Tibial artery (tissue), 4 donors: Measurements from ENCODE around the gene MAP7.

Experiments used
- DNase-seq, 2 donors: peaks; one replicate each; pipeline ENCODE4 v3.0.0-alpha.2; 2019
- H3K27ac ChIP-seq, 2 donors: fragments of 200-600 bp; sonication (generic) in 1 of 2; 1 replicate in 1 of 2; 2 replicates in 1 of 2; pipeline ENCODE4 v1.5.1; 2018 to 2019; ENCODE audit warnings: mild to moderate bottlenecking in 1 of 2
- H3K27me3 ChIP-seq, 2 donors: fragments of 200-600 bp; sonication (generic) in 1 of 2; one replicate each; pipeline versions ENCODE4 v1.5.1 to v1.6.0; 2016 to 2019
- H3K36me3 ChIP-seq, 3 donors: fragments of 200-600 bp; sonication (generic) in 2 of 3; one replicate each; pipeline ENCODE4 v1.5.1; 2016 to 2019; ENCODE audit warnings: mild to moderate bottlenecking in 2 of 3
- H3K4me1 ChIP-seq, 4 donors: fragments of 200-600 bp; sonication (generic) in 2 of 4; 1 replicate in 3 of 4; 2 replicates in 1 of 4; pipeline ENCODE4 v1.5.1; 2016 to 2019
- H3K4me3 ChIP-seq, 2 donors: fragments of 200-600 bp; sonication (generic) in 1 of 2; 1 replicate in 1 of 2; 2 replicates in 1 of 2; pipeline ENCODE4 v1.5.1; 2018 to 2019; ENCODE audit warnings: mild to moderate bottlenecking in 2 of 2
- H3K9me3 ChIP-seq, 3 donors: fragments of 200-600 bp; sonication (generic) in 1 of 3; one replicate each; pipeline ENCODE4 v1.5.1; 2016 to 2019
- CTCF ChIP-seq, 2 experiments: fragments of 200-600 bp in 1 of 2; fragments of 450-650 bp in 1 of 2; IDR thresholded peaks; one replicate each; pipeline ENCODE4 v1.5.1; 2017 to 2019; ENCODE audit warnings: antibody characterized with exemption in 2 of 2, mild to moderate bottlenecking in 1 of 2, moderate library complexity in 1 of 2
- intact Hi-C: fragments of 100-400 bp; cut with DNase I; formaldehyde crosslinking; loops from one replicate; pipeline ENCODE4 v1.15.0; 2023; ENCODE audit warnings: low total_unique reads

MAP7 gene

GRCh38 chr6:136550330-136551071 lies at the start of gene MAP7:
Gene MAP7 (minus strand): TSS chr6:136550422. CDS start chr6:136550408, 14 bp downstream.
- intact Hi-C loops = no loop called here
- DNase-seq = peak; percentile 28 to 77
- H3K4me1 ChIP-seq = peaks cover 0 to 20% (median 8%) of the 10 kb centered on the region in 4 donors
- no peaks in the 10 kb centered on the region for H3K9me3 ChIP-seq
- H3K36me3 ChIP-seq = peaks cover 5 to 8% (median 6%) of the 10 kb centered on the region in 3 donors
- peak within 1 kb of the TSS; percentile 41 to 61 for H3K27ac ChIP-seq
- peak; percentile 81 to 89 for TF ChIP-seq CTCF (IDR thresholded peaks at IDR 0.05)
- peak within 1 kb of the TSS; percentile 72 to 81 for H3K4me3 ChIP-seq
- peaks cover 0 to 2% of the 10 kb centered on the region in 2 donors for H3K27me3 ChIP-seq

DNA sequence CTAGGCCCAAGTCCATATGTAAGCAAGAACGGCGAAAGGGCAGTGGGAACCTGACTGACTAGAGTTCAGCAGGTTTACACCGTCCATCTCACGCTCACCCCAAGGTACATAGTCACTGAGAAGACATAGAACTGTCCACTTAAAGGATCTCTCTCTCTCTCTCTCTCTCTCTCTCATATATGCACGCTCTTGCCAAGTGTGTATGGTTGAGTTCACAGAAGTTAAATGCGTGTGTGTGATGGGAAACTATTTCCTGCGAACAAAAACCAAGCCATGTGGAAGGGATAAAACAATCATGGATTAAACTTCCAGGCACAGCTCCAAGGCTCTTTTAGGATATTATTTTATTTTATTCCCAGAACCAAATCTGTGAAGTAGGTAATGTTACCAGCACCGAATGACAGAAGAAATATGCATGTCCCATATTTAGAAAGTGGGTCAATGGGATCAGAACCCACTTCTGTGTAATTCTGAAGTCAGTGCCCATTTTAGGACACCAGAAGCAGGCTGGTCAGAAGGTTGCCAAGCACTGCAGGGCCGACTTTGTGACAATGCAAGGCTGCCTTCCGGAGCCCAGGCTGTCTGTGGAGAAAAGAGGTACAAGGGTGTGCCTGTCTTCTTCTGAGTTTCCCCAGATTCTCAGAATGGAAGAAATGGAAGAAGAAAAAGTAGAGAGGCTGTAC lies 49.2 kb upstream of the MAP7 start:
- no peak for DNase-seq
- peaks cover 14 to 40% (median 23%) of the 10 kb centered on the region in 3 donors for H3K36me3 ChIP-seq
- intact Hi-C loops = no loop called here
- peak overlapping the region; percentile 51 to 68 for H3K27ac ChIP-seq
- no peaks in the 10 kb centered on the region for H3K27me3 ChIP-seq
- H3K4me3 ChIP-seq = no peak overlapping the region
- TF ChIP-seq CTCF (IDR thresholded peaks at IDR 0.05) = no peak
- H3K4me1 ChIP-seq = peaks cover 3 to 40% (median 30%) of the 10 kb centered on the region in 4 donors
- H3K9me3 ChIP-seq = no peaks in the 10 kb centered on the region

DNA sequence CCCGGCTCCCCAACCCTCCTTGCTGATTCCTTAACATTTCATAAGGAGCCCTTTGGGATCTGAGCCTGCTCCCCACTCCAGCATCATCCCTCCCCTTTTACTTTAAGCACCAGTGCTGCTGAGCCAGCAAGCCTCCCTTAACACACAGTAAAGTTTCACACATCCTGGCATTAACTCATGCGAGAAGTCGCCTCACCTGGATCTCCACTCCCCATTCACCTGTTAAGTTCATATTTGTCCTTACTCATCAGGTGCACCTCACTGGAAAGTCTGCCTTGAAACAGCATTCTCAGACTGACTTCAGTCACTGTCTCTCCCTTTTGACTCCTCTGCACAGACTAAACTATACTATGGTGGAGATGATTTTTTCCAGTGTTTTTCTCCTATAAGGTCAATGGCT lies 47.8 kb upstream of the MAP7 start:
- H3K9me3 ChIP-seq = no peaks in the 10 kb centered on the region
- intact Hi-C loops = no loop called here
- H3K4me1 ChIP-seq = peaks cover 3 to 49% (median 36%) of the 10 kb centered on the region in 4 donors
- no peak overlapping the region for H3K4me3 ChIP-seq
- no peaks in the 10 kb centered on the region for H3K27me3 ChIP-seq
- TF ChIP-seq CTCF (IDR thresholded peaks at IDR 0.05) = no peak
- no peak for DNase-seq
- peak overlapping the region in 1 of 2 donors; percentile 31 for H3K27ac ChIP-seq
- peaks cover 11 to 30% (median 15%) of the 10 kb centered on the region in 3 donors for H3K36me3 ChIP-seq

DNA sequence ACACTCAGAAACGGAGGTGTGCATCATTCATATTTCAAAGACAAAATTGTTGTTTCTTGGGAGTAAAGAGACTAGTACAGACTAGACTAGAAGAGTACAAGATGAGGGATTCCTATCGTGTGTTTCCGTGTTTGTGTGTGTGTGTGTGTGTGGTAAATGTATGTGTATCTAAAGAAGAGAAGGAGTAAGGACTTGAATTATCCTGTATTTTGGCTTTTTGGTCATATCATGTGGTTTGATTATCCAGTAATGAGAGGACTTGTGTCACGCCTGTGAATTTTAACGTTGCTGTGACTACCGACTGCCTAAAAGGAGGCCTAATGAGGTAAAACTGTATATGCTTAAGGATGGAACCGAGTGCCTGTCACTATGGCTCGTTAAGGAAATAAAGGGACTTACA lies 44.4 kb upstream of the MAP7 start:
- Histone ChIP-seq H3K36me3 (peaks cover 41 to 62% (median 48%) of the 10 kb centered on the region in 3 donors), H3K9me3 (no peaks in the 10 kb centered on the region), H3K4me3 (no peak overlapping the region), H3K27ac (peak overlapping the region; percentile 11 to 36), H3K27me3 (no peaks in the 10 kb centered on the region), H3K4me1 (peaks cover 2 to 20% (median 13%) of the 10 kb centered on the region in 4 donors)
- no peak for DNase-seq
- intact Hi-C loops = no loop called here
- TF ChIP-seq CTCF (IDR thresholded peaks at IDR 0.05) = no peak

GRCh38 chr6:136593748-136594490 lies 43.7 kb upstream of the MAP7 start:
- intact Hi-C loops = no loop called here
- Histone ChIP-seq H3K27ac (peak overlapping the region; percentile 11 to 36), H3K27me3 (no peaks in the 10 kb centered on the region), H3K36me3 (peaks cover 49 to 67% (median 54%) of the 10 kb centered on the region in 3 donors), H3K4me1 (peaks cover 0 to 12% (median 8%) of the 10 kb centered on the region in 4 donors), H3K4me3 (no peak overlapping the region), H3K9me3 (no peaks in the 10 kb centered on the region)
- no peak for TF ChIP-seq CTCF (IDR thresholded peaks at IDR 0.05)
- DNase-seq = no peak
